ENCODE results near the gene PGPEP1. TPM values are rescaled to one million over a fixed set of nuclear protein-coding genes. Genes with fewer than 3 reads are reported as not detected.

PGPEP1 gene
- total and polyA plus RNA-seq, 10 of the 15 experiments (the other 5 are each of a cell fraction or from before 2014, with no cell fraction given) = 13.8 to 39.4 (median 17.0) TPM

GRCh38 chr19:18308051-18308947 lies 32.1 kb upstream of the PGPEP1 start:
- FAIRE-seq (no peak), DNase-seq (ENCODE audit: low read depth, low spot score) (no peak), ATAC-seq (no peak)
- H4K20me1 ChIP-seq (ENCODE audit: control insufficient read depth, insufficient read depth) = no peaks in the 10 kb centered on the region
- ChIA-PET CTCF (interaction anchor here (0.6 to 1.0 kb wide), 2 partner anchors 14 to 29 kb away, joined by 3 read pairs; no protein-coding TSS in a partner anchor), SMC1A (ENCODE audit: uncharacterized antibody, unreplicated experiment) (interaction anchor here (1.3 kb wide), 1 partner anchor 29 kb away, joined by 3 read pairs; no protein-coding TSS in a partner anchor), RAD21 (ENCODE audit: unreplicated experiment) (interaction anchor here (1.0 kb wide), 1 partner anchor 30 kb away, joined by 4 read pairs; no protein-coding TSS in a partner anchor), POLR2A (interaction anchor here (0.6 to 2.2 kb wide), 2 partner anchors 9 to 127 kb away, joined by 3 to 9 read pairs; no protein-coding TSS in a partner anchor)
- H3K9ac ChIP-seq (ENCODE audit: control insufficient read depth, insufficient read depth, low read length) = no peak overlapping the region
- 74% methylated on average over 20 of the region's 20 CpGs for WGBS (ENCODE audit: insufficient coverage, insufficient replicate concordance, low lambda C conversion rate, missing lambda C conversion rate)
- H3K79me2 ChIP-seq (ENCODE audit: control insufficient read depth, insufficient read depth, low read length) = peaks cover 18% of the 10 kb centered on the region
- peaks cover 3 to 30% of the 10 kb centered on the region in 2 experiments; a peak in 3 of 4 replicates for H3K36me3 ChIP-seq (ENCODE audit: control insufficient read depth in 2 of 2, insufficient read depth in 2 of 2, low read length in 1 of 2)
- in situ Hi-C loops (cut with MboI) (no loop called here), intact Hi-C loops (cut with micrococcal nuclease; ENCODE audit: unreplicated experiment) (no loop called here)
- no peaks in the 10 kb centered on the region for H3K9me3 ChIP-seq (replicated peaks; ENCODE audit: control insufficient read depth, insufficient read depth, low read length)
- H2AFZ ChIP-seq (ENCODE audit: control insufficient read depth, low read depth, low read length) = no peak overlapping the region
- TF ChIP-seq ZZZ3 (IDR thresholded peaks at IDR 0.05; ENCODE audit: control insufficient read depth, insufficient read length, low read depth) (no peak), IRF4 (IDR thresholded peaks at IDR 0.05; ENCODE audit: low read depth, low read length) (no peak), HSF1 (IDR thresholded peaks at IDR 0.05; ENCODE audit: low read depth, low read length) (no peak), TCF12 (IDR thresholded peaks at IDR 0.05; ENCODE audit: low read depth, low read length) (no peak), POLR2AphosphoS2 (IDR thresholded peaks at IDR 0.05; ENCODE audit: low read depth, low read length) (0 out of 2 replicates have a peak, but pooled peaks have one; percentile 39), HDGF (IDR thresholded peaks at IDR 0.05) (no peak), MEF2B (IDR thresholded peaks at IDR 0.05; ENCODE audit: partially characterized antibody, poor library complexity, severe bottlenecking) (no peak)
- peaks cover 20% of the 10 kb centered on the region for H3K4me1 ChIP-seq (ENCODE audit: control insufficient read depth, insufficient read depth, low read length)
- H3K4me3 ChIP-seq = no peak overlapping the region
- no TSS peak for BruUV-seq (replicated peaks)
- no peak overlapping the region for H3K4me2 ChIP-seq (ENCODE audit: control insufficient read depth, insufficient read depth)
- no peak overlapping the region for H3K27ac ChIP-seq (ENCODE audit: control insufficient read depth, insufficient read depth)
- no peaks in the 10 kb centered on the region for H3K27me3 ChIP-seq (replicated peaks in 1 of 2; ENCODE audit: control insufficient read depth in 2 of 2, insufficient read depth in 2 of 2, low read length in 1 of 2)
